Measurements from ENCODE around the gene TPCN2. TPM values are rescaled to one million over a fixed set of nuclear protein-coding genes. Genes with fewer than 3 reads are reported as not detected.

Gene TPCN2
- total RNA-seq, 1 donor from 2014 or later = 31.4 TPM

DNA sequence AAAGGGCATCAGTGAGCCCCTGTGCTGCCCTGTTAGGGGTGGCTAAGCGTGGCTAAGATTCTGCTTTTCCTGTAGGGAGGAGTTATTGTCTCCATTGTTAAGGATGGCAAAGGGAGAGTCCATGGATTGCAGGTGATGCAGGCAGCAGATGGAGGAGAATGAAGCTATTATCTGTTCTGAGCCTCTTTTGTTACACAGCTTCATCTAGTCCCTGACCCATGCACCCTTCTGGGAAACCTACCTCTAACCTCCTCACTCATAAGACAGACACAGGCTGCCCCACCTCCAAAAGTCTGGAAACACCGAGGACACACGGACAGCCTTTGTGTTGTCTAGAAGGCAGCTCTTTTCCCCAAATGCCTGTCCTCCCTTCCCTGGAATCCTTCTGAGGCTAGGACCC, 120.7 kb downstream of the TPCN2 start:
- H3K4me1 Mint-ChIP-seq (ENCODE audit: unreplicated experiment) = no peaks in the 10 kb centered on the region
- DNase-seq (ENCODE audit: low spot score) = no peak
- no peaks in the 10 kb centered on the region for H3K36me3 Mint-ChIP-seq (ENCODE audit: low read depth, unreplicated experiment)
- no peak overlapping the region for H3K27ac Mint-ChIP-seq (ENCODE audit: unreplicated experiment)
- H3K4me3 Mint-ChIP-seq (ENCODE audit: unreplicated experiment) = no peak overlapping the region
- no peaks in the 10 kb centered on the region for H3K9me3 Mint-ChIP-seq (ENCODE audit: unreplicated experiment)
- no peak for TF ChIP-seq CTCF (IDR thresholded peaks at IDR 0.05; ENCODE audit: unreplicated experiment)
- H3K27me3 Mint-ChIP-seq (ENCODE audit: unreplicated experiment) = peaks cover 14% of the 10 kb centered on the region

DNA sequence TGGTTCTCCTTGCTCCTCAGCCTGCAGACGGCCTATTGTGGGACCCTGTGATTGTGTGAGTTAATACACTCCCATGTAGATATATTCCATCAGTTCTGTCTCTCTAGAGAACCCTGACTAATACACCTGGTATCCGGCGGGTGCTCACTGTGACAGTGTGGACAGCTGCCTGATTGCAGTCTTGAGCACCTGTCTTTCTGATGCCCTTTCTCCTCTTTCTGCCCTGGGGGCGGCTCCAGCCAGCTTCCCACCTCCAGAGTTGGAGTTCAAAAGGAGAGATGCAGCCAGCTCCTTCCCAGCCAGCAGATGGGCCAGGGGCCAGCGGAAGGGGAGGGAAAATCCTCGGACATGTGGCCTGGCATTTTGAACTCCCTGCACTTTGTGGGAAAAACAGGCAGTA, 122.0 kb downstream of the TPCN2 start:
- Mint-ChIP-seq H3K27me3 (ENCODE audit: unreplicated experiment) (peaks cover 14% of the 10 kb centered on the region), H3K4me3 (ENCODE audit: unreplicated experiment) (no peak overlapping the region), H3K9me3 (ENCODE audit: unreplicated experiment) (no peaks in the 10 kb centered on the region), H3K27ac (ENCODE audit: unreplicated experiment) (no peak overlapping the region), H3K36me3 (ENCODE audit: low read depth, unreplicated experiment) (no peaks in the 10 kb centered on the region), H3K4me1 (ENCODE audit: unreplicated experiment) (no peaks in the 10 kb centered on the region)
- no peak for TF ChIP-seq CTCF (IDR thresholded peaks at IDR 0.05; ENCODE audit: unreplicated experiment)
- DNase-seq (ENCODE audit: low spot score) = no peak

GRCh38 chr11:69171476-69172240, 122.9 kb downstream of the TPCN2 start:
- Mint-ChIP-seq H3K36me3 (ENCODE audit: low read depth, unreplicated experiment) (no peaks in the 10 kb centered on the region), H3K9me3 (ENCODE audit: unreplicated experiment) (no peaks in the 10 kb centered on the region)

GRCh38 chr11:69172674-69173073, 123.9 kb downstream of the TPCN2 start:
- no peak overlapping the region for H3K27ac Mint-ChIP-seq (ENCODE audit: unreplicated experiment)
- no peak for TF ChIP-seq CTCF (IDR thresholded peaks at IDR 0.05; ENCODE audit: unreplicated experiment)
- DNase-seq (ENCODE audit: low spot score) = no peak
- H3K36me3 Mint-ChIP-seq (ENCODE audit: low read depth, unreplicated experiment) = no peaks in the 10 kb centered on the region
- H3K4me1 Mint-ChIP-seq (ENCODE audit: unreplicated experiment) = no peaks in the 10 kb centered on the region
- peaks cover 8% of the 10 kb centered on the region for H3K27me3 Mint-ChIP-seq (ENCODE audit: unreplicated experiment)
- no peak overlapping the region for H3K4me3 Mint-ChIP-seq (ENCODE audit: unreplicated experiment)
- H3K9me3 Mint-ChIP-seq (ENCODE audit: unreplicated experiment) = no peaks in the 10 kb centered on the region

More at GRCh38 chr11:69171476-69172240, 122.9 kb downstream of the TPCN2 start:
- no peak overlapping the region for H3K4me3 Mint-ChIP-seq (ENCODE audit: unreplicated experiment)
- no peak overlapping the region for H3K27ac Mint-ChIP-seq (ENCODE audit: unreplicated experiment)
- H3K4me1 Mint-ChIP-seq (ENCODE audit: unreplicated experiment) = no peaks in the 10 kb centered on the region
- no peak for TF ChIP-seq CTCF (IDR thresholded peaks at IDR 0.05; ENCODE audit: unreplicated experiment)
- H3K27me3 Mint-ChIP-seq (ENCODE audit: unreplicated experiment) = peaks cover 13% of the 10 kb centered on the region
- DNase-seq (ENCODE audit: low spot score) = no peak

GRCh38 chr11:69173331-69173730, 124.6 kb downstream of the TPCN2 start:
- TF ChIP-seq CTCF (IDR thresholded peaks at IDR 0.05; ENCODE audit: unreplicated experiment) = no peak
- Mint-ChIP-seq H3K4me1 (ENCODE audit: unreplicated experiment) (no peaks in the 10 kb centered on the region), H3K9me3 (ENCODE audit: unreplicated experiment) (no peaks in the 10 kb centered on the region), H3K36me3 (ENCODE audit: low read depth, unreplicated experiment) (no peaks in the 10 kb centered on the region), H3K4me3 (ENCODE audit: unreplicated experiment) (no peak overlapping the region), H3K27ac (ENCODE audit: unreplicated experiment) (no peak overlapping the region), H3K27me3 (ENCODE audit: unreplicated experiment) (peaks cover 5% of the 10 kb centered on the region)
- DNase-seq (ENCODE audit: low spot score) = no peak
